Small intestine (tissue), 7 donors: ENCODE measurements around the gene SLC9A5. TPM values are rescaled to one million over a fixed set of nuclear protein-coding genes. Genes with fewer than 3 reads are reported as not detected.
A peak's percentile ranks its signal among the peaks of the same experiment; 100 is the strongest.

Experiments
- DNase-seq, 2 donors: peaks; one replicate each; pipeline versions ENCODE4 v3.0.0 to v3.0.0-alpha.2; 2013
- FAIRE-seq: peaks from 2 replicates; lab custom pipeline; 2012; peaks lifted over from hg19 to GRCh38; lab: Jason Lieb, UNC
- H3K27ac ChIP-seq, 3 donors: one replicate each; pipeline ENCODE4 v1.5.1; 2013; ENCODE audit warnings: low read length in 2 of 3, mild to moderate bottlenecking in 2 of 3, control low read depth in 1 of 3, inconsistent platforms in 1 of 3, low read depth in 1 of 3, moderate library complexity in 1 of 3
- H3K27me3 ChIP-seq, 3 donors: one replicate each; pipeline ENCODE4 v1.6.1; 2013; ENCODE audit warnings: low read length in 3 of 3, inconsistent platforms in 1 of 3; ENCODE audit not compliant: control insufficient read depth in 3 of 3, insufficient read depth in 3 of 3
- H3K36me3 ChIP-seq, 3 donors: one replicate each; pipeline ENCODE4 v1.6.1; 2013; ENCODE audit warnings: low read length in 3 of 3, inconsistent platforms in 1 of 3, low read depth in 1 of 3, mild to moderate bottlenecking in 1 of 3, moderate library complexity in 1 of 3; ENCODE audit not compliant: control insufficient read depth in 3 of 3, insufficient read depth in 2 of 3
- H3K4me1 ChIP-seq, 3 donors: one replicate each; pipeline ENCODE4 v1.6.1; 2013; ENCODE audit warnings: low read length in 2 of 3, inconsistent platforms in 1 of 3, low read depth in 1 of 3, mild to moderate bottlenecking in 1 of 3, moderate library complexity in 1 of 3; ENCODE audit not compliant: control insufficient read depth in 3 of 3, insufficient read depth in 2 of 3
- H3K4me3 ChIP-seq, 3 donors: one replicate each; pipeline ENCODE4 v1.5.1; 2013; ENCODE audit warnings: low read length in 3 of 3, control low read depth in 1 of 3, inconsistent platforms in 1 of 3, low read depth in 1 of 3, mild to moderate bottlenecking in 1 of 3, moderate library complexity in 1 of 3
- H3K9me3 ChIP-seq, 2 donors: one replicate each; pipeline ENCODE4 v1.6.1; 2013; ENCODE audit warnings: low read depth in 1 of 2, low read length in 1 of 2; ENCODE audit not compliant: control insufficient read depth in 2 of 2, insufficient read depth in 1 of 2
- WGBS, 3 donors: extraction: QIAGEN DNeasy Blood & Tissue Kit; methylation state at CpG; one replicate each; pipeline ENCODE4 v1.1.7; 2013; 5-methylcytosine and 5-hydroxymethylcytosine counted together
- polyA plus RNA-seq, 4 donors: library from polyadenylated mRNA; stranded (reverse) in 3 of 4; unstranded in 1 of 4; fragments of 200-250 nt in 3 of 4; fragments of 120-200 nt in 1 of 4; gene quantifications; one replicate each; pipeline versions ENCODE4 v1.2.1 to v1.2.3, GENCODE V29; 2013
- donor health status: healthy with polysubstance abuse.
- donor health status: control.
- donor health status: control.
- donor health status: Bipolar disorder and iron deficiency.
- donor health status: healthy.

SLC9A5 gene
- polyA plus RNA-seq, 4 donors: 0.39 to 0.78 (median 0.54) TPM; not detected in 1

- DNase-seq: no peak
- WGBS, 3 donors: 89 to 92% (median 92%) methylated on average over 13 of the region's 13 CpGs
- no peak overlapping the region for H3K4me3 ChIP-seq
- H3K9me3 ChIP-seq: no peaks in the 10 kb centered on the region
- H3K27me3 ChIP-seq: no peaks in the 10 kb centered on the region
- no peaks in the 10 kb centered on the region for H3K4me1 ChIP-seq
- no peak overlapping the region for H3K27ac ChIP-seq
- FAIRE-seq: no peak
- H3K36me3 ChIP-seq: no peaks in the 10 kb centered on the region
Measured at GRCh38 chr16:67305216-67306071, 56.7 kb downstream of the SLC9A5 start.

DNA sequence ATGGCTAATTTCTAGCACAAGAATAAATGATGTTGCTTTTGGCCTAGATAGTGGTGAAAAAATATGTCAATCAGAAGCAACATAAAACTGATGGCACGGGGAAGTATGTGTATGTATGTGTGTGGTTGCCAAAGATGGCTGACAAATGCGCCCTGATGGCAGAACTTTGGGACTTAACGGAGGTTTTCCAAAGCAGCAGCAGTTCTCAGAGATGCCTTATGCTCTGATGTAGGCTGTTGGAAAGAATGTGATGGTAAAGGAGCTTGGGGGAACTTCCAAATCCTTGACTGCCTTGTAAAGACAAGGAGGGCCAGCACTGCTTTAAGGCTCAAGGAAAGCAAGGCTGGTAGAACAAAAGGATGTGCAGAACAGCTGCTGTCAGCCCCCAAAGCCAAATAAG is 61.8 kb downstream of the SLC9A5 start:
- no peaks in the 10 kb centered on the region for H3K9me3 ChIP-seq
- FAIRE-seq: no peak
- 89 to 94% (median 92%) methylated on average over 3 of the region's 3 CpGs for WGBS, 3 donors

DNA sequence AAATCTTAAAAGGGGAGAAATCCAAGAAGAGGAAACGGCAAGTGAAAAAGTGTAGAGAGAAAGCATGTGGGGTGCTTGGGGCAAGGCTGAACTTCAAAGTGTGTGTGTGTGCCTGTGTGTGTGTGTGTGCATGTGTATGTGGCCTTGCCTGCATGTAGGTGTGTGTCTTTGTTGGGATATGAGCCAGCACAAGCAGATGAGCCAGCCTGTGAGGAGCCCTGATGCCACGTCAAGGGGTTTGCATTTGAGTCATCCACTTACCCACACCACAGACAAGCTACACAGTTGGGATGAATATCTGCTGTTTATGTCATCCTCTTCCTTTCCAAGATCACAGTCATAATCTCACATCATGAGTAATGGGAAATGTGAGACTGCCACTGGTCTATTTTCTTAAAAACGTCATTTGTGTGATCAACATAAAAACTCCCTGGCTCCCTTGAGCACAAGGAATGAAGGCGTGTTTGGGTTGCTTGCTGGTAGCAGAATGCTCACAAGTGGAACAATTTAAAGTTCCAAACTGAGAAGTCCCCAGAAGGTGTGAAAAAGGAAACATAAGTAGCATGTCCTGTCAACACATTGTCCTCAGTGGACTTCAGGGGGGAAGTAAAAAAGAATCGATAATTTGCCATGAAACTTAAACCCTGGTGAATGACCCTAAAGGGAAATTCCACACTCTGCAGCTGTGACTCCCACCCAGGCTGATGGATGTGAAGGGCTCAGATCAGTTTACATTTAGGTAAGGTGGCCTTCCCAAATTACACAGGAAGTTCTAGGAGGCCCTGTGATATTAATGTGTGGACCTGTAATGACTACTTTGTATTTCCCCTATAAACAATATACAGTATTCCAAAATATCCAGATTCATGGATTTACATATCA is 63.1 kb downstream of the SLC9A5 start:
- Histone ChIP-seq H3K27ac (peak overlapping the region in 1 of 3 donors; percentile 63), H3K36me3 (no peaks in the 10 kb centered on the region), H3K4me3 (no peak overlapping the region), H3K9me3 (no peaks in the 10 kb centered on the region), H3K27me3 (no peaks in the 10 kb centered on the region), H3K4me1 (no peaks in the 10 kb centered on the region)
- DNase-seq (peak in 1 of 2 donors; percentile 12), FAIRE-seq (no peak)
- 44 to 82% (median 61%) methylated on average over 5 of the region's 5 CpGs for WGBS, 3 donors

More for the DNA sequence above, 61.8 kb downstream of the SLC9A5 start:
- Histone ChIP-seq H3K27ac (no peak overlapping the region), H3K4me3 (no peak overlapping the region), H3K27me3 (no peaks in the 10 kb centered on the region), H3K4me1 (no peaks in the 10 kb centered on the region), H3K36me3 (no peaks in the 10 kb centered on the region)
- no peak for DNase-seq

DNA sequence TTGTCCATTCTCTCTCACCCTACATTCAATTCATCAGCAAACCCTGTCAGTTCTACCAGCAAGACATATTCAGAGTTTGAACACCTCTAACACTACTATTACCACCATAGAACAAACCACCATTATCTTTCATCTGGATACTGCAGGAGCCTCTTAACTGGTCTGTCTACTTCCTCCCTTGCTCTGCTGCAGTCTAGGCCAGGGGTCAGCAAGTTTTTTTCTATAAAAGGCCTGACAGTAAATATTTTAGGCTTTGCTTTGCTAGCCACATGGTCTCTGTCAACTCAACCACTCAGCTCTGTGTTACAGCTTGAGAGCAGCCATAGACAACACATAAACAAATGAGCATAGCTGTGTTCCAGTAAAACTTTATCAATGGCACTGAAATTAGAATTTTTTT is 63.9 kb downstream of the SLC9A5 start:
- Histone ChIP-seq H3K4me1 (no peaks in the 10 kb centered on the region), H3K36me3 (no peaks in the 10 kb centered on the region), H3K27ac (peak overlapping the region in 1 of 3 donors; percentile 63), H3K4me3 (no peak overlapping the region), H3K9me3 (no peaks in the 10 kb centered on the region), H3K27me3 (no peaks in the 10 kb centered on the region)
- FAIRE-seq: no peak
- DNase-seq: no peak

DNA sequence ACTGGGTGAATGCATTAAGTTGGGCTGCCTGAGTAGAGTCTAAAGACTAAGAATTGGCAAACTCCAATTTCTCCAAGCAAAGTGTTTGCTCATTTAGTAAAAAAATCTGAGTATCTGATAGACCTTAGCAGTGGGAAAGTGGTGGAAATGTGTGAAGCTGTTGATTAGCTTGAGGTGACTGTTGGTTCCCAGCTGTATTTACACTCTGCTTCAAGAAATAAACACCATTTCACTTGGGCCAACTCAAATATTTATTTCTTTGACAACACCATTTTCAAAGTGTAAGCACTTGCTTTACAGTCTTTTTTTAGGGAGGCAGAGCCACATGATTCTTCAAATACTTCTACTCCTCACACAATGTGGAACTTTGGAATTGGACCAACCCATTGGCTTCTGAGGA is 69.1 kb downstream of the SLC9A5 start:
- no peaks in the 10 kb centered on the region for H3K9me3 ChIP-seq
- FAIRE-seq (no peak), DNase-seq (no peak)

More for the DNA sequence above, 69.1 kb downstream of the SLC9A5 start:
- no peaks in the 10 kb centered on the region for H3K4me1 ChIP-seq
- H3K27ac ChIP-seq: no peak overlapping the region
- no peaks in the 10 kb centered on the region for H3K36me3 ChIP-seq
- H3K4me3 ChIP-seq: no peak overlapping the region
- no peaks in the 10 kb centered on the region for H3K27me3 ChIP-seq

Other genes with a start within 250 kb of the SLC9A5 start
- gene CBFB, start 219.8 kb upstream of the SLC9A5 start, polyA plus RNA-seq: 10 to 100 TPM in 2 of 4 donors, 1 to 10 TPM in 2; 5.4 to 21.6 (median 10.7) TPM
- 10 to 100 TPM in 2 of 4 donors, 1 to 10 TPM in 2; 5.9 to 13.6 (median 8.7) TPM for gene PHAF1, start 139.0 kb upstream of the SLC9A5 start, polyA plus RNA-seq
- 1 to 10 TPM in 3 of 4 donors, under 1 TPM in 1; 0.89 to 4.9 (median 2.6) TPM for gene B3GNT9, start 98.0 kb upstream of the SLC9A5 start, polyA plus RNA-seq
- gene TRADD, start 89.1 kb upstream of the SLC9A5 start, polyA plus RNA-seq: 10 to 100 TPM; 16.6 to 37.8 (median 23.6) TPM
- 10 to 100 TPM in 1 of 4 donors, 1 to 10 TPM in 3; 5.8 to 13.1 (median 6.9) TPM for gene FBXL8, start 89.0 kb upstream of the SLC9A5 start, polyA plus RNA-seq
- 10 to 100 TPM in 1 of 4 donors, 1 to 10 TPM in 3; 4.6 to 15.1 (median 7.6) TPM for gene HSF4, start 84.2 kb upstream of the SLC9A5 start, polyA plus RNA-seq
- gene NOL3, start 78.4 kb upstream of the SLC9A5 start, polyA plus RNA-seq: 10 to 100 TPM in 2 of 4 donors, 1 to 10 TPM in 2; 4.5 to 17.1 (median 9.5) TPM
- gene MATCAP1, start 65.0 kb upstream of the SLC9A5 start, polyA plus RNA-seq: 10 to 100 TPM; 15.7 to 19.0 (median 18.2) TPM
- 1 to 10 TPM; 1.6 to 7.9 (median 6.0) TPM for gene EXOC3L1, start 58.8 kb upstream of the SLC9A5 start, polyA plus RNA-seq
- 10 to 100 TPM; 48.6 to 63.7 (median 58.3) TPM for gene E2F4, start 56.8 kb upstream of the SLC9A5 start, polyA plus RNA-seq
- 100 to 1,000 TPM in 1 of 4 donors, 10 to 100 TPM in 3; 36.3 to 101 (median 67.4) TPM for gene ELMO3, start 49.8 kb upstream of the SLC9A5 start, polyA plus RNA-seq
- gene TMEM208, start 21.8 kb upstream of the SLC9A5 start, polyA plus RNA-seq: 100 to 1,000 TPM in 2 of 4 donors, 10 to 100 TPM in 2; 63.0 to 153 (median 102) TPM
- gene FHOD1, start 1.5 kb upstream of the SLC9A5 start, polyA plus RNA-seq: 10 to 100 TPM; 12.4 to 19.7 (median 15.8) TPM
- gene PLEKHG4, start 30.6 kb downstream of the SLC9A5 start, polyA plus RNA-seq: 1 to 10 TPM; 1.6 to 7.9 (median 4.9) TPM
- under 1 TPM in 2 of 4 donors, not detected in 2; 0.01 to 0.19 TPM for gene KCTD19, start 77.8 kb downstream of the SLC9A5 start, polyA plus RNA-seq
- gene LRRC36, start 77.8 kb downstream of the SLC9A5 start, polyA plus RNA-seq: 1 to 10 TPM in 1 of 4 donors, under 1 TPM in 1, not detected in 2; 0.87 to 1.9 TPM
- gene TPPP3, start 144.5 kb downstream of the SLC9A5 start, polyA plus RNA-seq: 10 to 100 TPM; 10.3 to 34.8 (median 22.2) TPM
- 1 to 10 TPM in 3 of 4 donors, not detected in 1; 1.9 to 5.3 (median 5.2) TPM for gene ZDHHC1, start 167.5 kb downstream of the SLC9A5 start, polyA plus RNA-seq
- gene HSD11B2, start 182.1 kb downstream of the SLC9A5 start, polyA plus RNA-seq: 100 to 1,000 TPM in 2 of 4 donors, 10 to 100 TPM in 1, 1 to 10 TPM in 1; 9.7 to 166 (median 111) TPM
- gene ATP6V0D1, start 232.2 kb downstream of the SLC9A5 start, polyA plus RNA-seq: 100 to 1,000 TPM in 3 of 4 donors, 10 to 100 TPM in 1; 98.8 to 158 (median 137) TPM
- under 1 TPM in 1 of 4 donors, not detected in 3; 0.10 TPM for gene AGRP, start 234.6 kb downstream of the SLC9A5 start, polyA plus RNA-seq